GM23248 (cell line): ENCODE measurements around the gene RFNG. TPM values are rescaled to one million over a fixed set of nuclear protein-coding genes. Genes with fewer than 3 reads are reported as not detected.

Experiments used
- DNase-seq: peaks from one replicate; pipeline ENCODE4 v3.0.0-alpha.2; 2015
- H2AFZ ChIP-seq: fragments of 200-600 bp; sonication (generic); 2 replicates; pipeline ENCODE4 v1.6.1; 2016; ENCODE audit warnings: antibody characterized with exemption
- H3F3A ChIP-seq: fragments of 200-600 bp; sonication (generic); 2 replicates; pipeline ENCODE4 v1.6.1; 2016; ENCODE audit warnings: mild to moderate bottlenecking, antibody characterized with exemption, mixed run types; ENCODE audit not compliant: insufficient read depth
- H3K27ac ChIP-seq: fragments of 200-600 bp; sonication (generic); 2 replicates; pipeline ENCODE4 v1.5.1; 2016; ENCODE audit warnings: mild to moderate bottlenecking
- H3K27me3 ChIP-seq: fragments of 200-600 bp; sonication (generic); replicated peaks from 2 replicates; pipeline ENCODE4 v1.6.1; 2016; ENCODE audit warnings: mild to moderate bottlenecking; ENCODE audit not compliant: insufficient read depth
- H3K36me3 ChIP-seq: fragments of 200-600 bp; sonication (generic); 2 replicates; pipeline ENCODE4 v1.6.1; 2016; ENCODE audit warnings: low read depth, mild to moderate bottlenecking
- H3K4me1 ChIP-seq: fragments of 200-600 bp; sonication (generic); 2 replicates; pipeline ENCODE4 v1.6.1; 2016; ENCODE audit warnings: mild to moderate bottlenecking; ENCODE audit not compliant: insufficient read depth
- H3K4me2 ChIP-seq: fragments of 200-600 bp; sonication (generic); one replicate; pipeline ENCODE4 v1.6.1; 2016; ENCODE audit warnings: mild to moderate bottlenecking; ENCODE audit not compliant: unreplicated experiment
- H3K4me3 ChIP-seq: fragments of 200-600 bp; sonication (generic); 2 replicates; pipeline ENCODE4 v1.5.1; 2016; ENCODE audit warnings: mild to moderate bottlenecking
- H3K79me2 ChIP-seq: fragments of 200-600 bp; sonication (generic); 2 replicates; pipeline ENCODE4 v1.6.1; 2016; ENCODE audit warnings: mild to moderate bottlenecking; ENCODE audit not compliant: insufficient read depth
- H3K9ac ChIP-seq: fragments of 200-600 bp; sonication (generic); 2 replicates; pipeline ENCODE4 v1.6.1; 2016; ENCODE audit warnings: mild to moderate bottlenecking
- H3K9me2 ChIP-seq: fragments of 200-600 bp; sonication (generic); 2 replicates; pipeline ENCODE4 v1.6.1; 2016; ENCODE audit warnings: mixed run types, mild to moderate bottlenecking, moderate library complexity; ENCODE audit not compliant: insufficient read depth
- H3K9me3 ChIP-seq: fragments of 200-600 bp; sonication (generic); one replicate; pipeline ENCODE4 v1.6.1; 2017; ENCODE audit warnings: low read depth
- H4K20me1 ChIP-seq: fragments of 200-600 bp; sonication (generic); 2 replicates; pipeline ENCODE4 v1.6.0; 2016; ENCODE audit not compliant: insufficient read depth
- EZH2 ChIP-seq: fragments of 200-600 bp; sonication (generic); IDR thresholded peaks from 2 replicates; pipeline ENCODE4 v1.6.1; 2018; ENCODE audit warnings: antibody characterized with exemption, mild to moderate bottlenecking; ENCODE audit not compliant: insufficient read depth, poor library complexity, severe bottlenecking
- EZH2phosphoT487 ChIP-seq: fragments of 200-600 bp; sonication (generic); IDR thresholded peaks from 2 replicates; pipeline ENCODE4 v1.6.1; 2018; ENCODE audit warnings: antibody characterized with exemption, moderate library complexity, mild to moderate bottlenecking, low read depth; ENCODE audit not compliant: insufficient read depth
- WGBS, 2 experiments: methylation state at CpG; one replicate each; pipeline ENCODE4 v1.1.6; 2015 to 2017; ENCODE audit warnings: low lambda C conversion rate in 2 of 2, low coverage in 1 of 2; ENCODE audit errors: missing lambda C conversion rate in 2 of 2; 5-methylcytosine and 5-hydroxymethylcytosine counted together
- in situ Hi-C: fragments of 300-500 bp; cut with MboI; formaldehyde crosslinking; loops from 2 replicates; pipeline ENCODE4 v1.15.0; 2020
- polyA plus RNA-seq: library from polyadenylated mRNA; unstranded; fragments of >200 nt; fragmentation: Nextera tagmentation; extraction: Ambion mirVana; gene quantifications from 2 replicates; pipeline ENCODE4 v1.2.1, GENCODE V29; 2016
- total RNA-seq: library from RNA; depleted of rRNA; stranded (reverse); fragments of >200 nt; shearing (Covaris generic); gene quantifications from 2 replicates; pipeline ENCODE4 v1.2.3, GENCODE V29; 2014; rRNA removed

The RFNG gene
- total RNA-seq (59.8 and 61.2 TPM in 2 replicates), polyA plus RNA-seq (10.6 and 11.8 TPM in 2 replicates)

DNA sequence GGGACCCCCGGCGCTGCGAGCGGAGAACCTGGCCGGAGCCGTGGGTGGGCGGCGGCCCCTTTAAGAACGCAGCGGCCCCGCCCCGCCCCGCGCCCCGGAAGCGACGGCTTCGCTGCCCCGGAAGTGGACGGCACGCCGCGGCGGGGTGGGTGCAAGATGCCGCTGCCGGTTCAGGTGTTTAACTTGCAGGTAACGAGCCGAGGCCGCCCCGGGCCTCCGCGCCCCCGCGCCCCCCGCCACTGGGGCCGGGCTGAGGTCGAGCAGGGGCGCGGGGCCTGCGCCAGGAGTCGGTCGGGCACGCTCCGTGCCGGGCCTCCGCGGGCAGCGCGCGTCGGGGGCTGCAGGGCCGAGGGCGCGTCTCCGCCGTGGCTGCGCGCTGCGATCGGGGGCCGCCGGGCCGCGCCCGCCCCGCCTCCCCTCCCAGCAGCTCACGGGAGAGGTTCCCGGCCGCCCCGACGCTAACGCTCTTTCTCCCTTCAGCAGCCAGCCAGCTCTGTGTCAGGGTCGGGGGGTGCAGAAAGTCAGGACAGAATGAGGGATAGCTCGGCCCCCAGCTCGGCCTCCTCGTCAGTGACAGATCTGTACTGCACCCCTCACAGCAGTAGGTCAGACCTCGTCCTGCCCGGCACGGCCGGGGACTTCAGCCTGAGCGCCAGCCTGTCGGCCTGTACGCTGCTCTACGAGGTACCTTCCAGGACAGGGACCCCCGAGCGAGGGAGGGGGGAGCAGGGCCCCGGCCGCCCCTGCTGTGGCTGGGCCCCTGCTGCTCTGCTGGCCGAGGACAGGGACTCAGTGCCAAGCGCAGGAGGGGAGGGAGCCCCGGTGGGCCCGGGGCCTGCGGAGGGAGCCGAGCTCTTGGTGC, at the start of gene RFNG, which contains the start of gene GPS1:
Gene RFNG, minus strand, starts transcription at position 36 of the 862 bp plus-strand sequence. CDS start 45 bp downstream, outside the sequence.
Gene GPS1, plus strand, starts transcription at position 123 of the 862 bp plus-strand sequence. Its CDS starts 34 bp downstream, at position 157.
- no peak for TF ChIP-seq EZH2
- no peak for TF ChIP-seq EZH2phosphoT487
- H4K20me1 ChIP-seq = no peaks in the 10 kb centered on the region
- peak within 1 kb of the TSS; percentile 98 for H3K4me2 ChIP-seq
- in situ Hi-C loops = no loop called here
- H3F3A ChIP-seq = no peaks in the 10 kb centered on the region
- peak within 1 kb of the TSS; percentile 51 for H2AFZ ChIP-seq
- H3K9me2 ChIP-seq = no peaks in the 10 kb centered on the region
- peaks cover 33% of the 10 kb centered on the region for H3K79me2 ChIP-seq
- no peaks in the 10 kb centered on the region for H3K9me3 ChIP-seq
- H3K4me3 ChIP-seq = peak within 1 kb of the TSS; percentile 98
- WGBS, 2 experiments = 1 to 3% methylated on average over 22 to 80 of the region's 94 CpGs
- no peaks in the 10 kb centered on the region for H3K27me3 ChIP-seq
- peak within 1 kb of the TSS; percentile 26; the same call in 1 of the 2 replicates for H3K27ac ChIP-seq
- peak; percentile 85 for DNase-seq
- H3K4me1 ChIP-seq = peaks cover 6% of the 10 kb centered on the region
- peak within 1 kb of the TSS; percentile 86 for H3K9ac ChIP-seq
- H3K36me3 ChIP-seq = no peaks in the 10 kb centered on the region

- DNase-seq = no peak
- no peak overlapping the region for H3K4me2 ChIP-seq
- H3K4me1 ChIP-seq = peaks cover 4% of the 10 kb centered on the region; the same call in 1 of the 2 replicates
- H3K4me3 ChIP-seq = no peak overlapping the region
- no peaks in the 10 kb centered on the region for H4K20me1 ChIP-seq
- H3K27ac ChIP-seq = no peak overlapping the region
- H2AFZ ChIP-seq = no peak overlapping the region
- in situ Hi-C loops = no loop called here
- no peaks in the 10 kb centered on the region for H3K36me3 ChIP-seq
- H3K9me2 ChIP-seq = no peaks in the 10 kb centered on the region
- H3K9ac ChIP-seq = no peak overlapping the region
- H3F3A ChIP-seq = no peaks in the 10 kb centered on the region
- peaks cover 13% of the 10 kb centered on the region for H3K79me2 ChIP-seq
- WGBS, 2 experiments = 50 to 57% methylated on average over 9 to 10 of the region's 10 CpGs
- no peaks in the 10 kb centered on the region for H3K27me3 ChIP-seq
- H3K9me3 ChIP-seq = no peaks in the 10 kb centered on the region
- TF ChIP-seq EZH2phosphoT487 = no peak
- TF ChIP-seq EZH2 = no peak
These were observed 49.7 kb upstream of the RFNG start for GRCh38 chr17:82101301-82101715.

DNA sequence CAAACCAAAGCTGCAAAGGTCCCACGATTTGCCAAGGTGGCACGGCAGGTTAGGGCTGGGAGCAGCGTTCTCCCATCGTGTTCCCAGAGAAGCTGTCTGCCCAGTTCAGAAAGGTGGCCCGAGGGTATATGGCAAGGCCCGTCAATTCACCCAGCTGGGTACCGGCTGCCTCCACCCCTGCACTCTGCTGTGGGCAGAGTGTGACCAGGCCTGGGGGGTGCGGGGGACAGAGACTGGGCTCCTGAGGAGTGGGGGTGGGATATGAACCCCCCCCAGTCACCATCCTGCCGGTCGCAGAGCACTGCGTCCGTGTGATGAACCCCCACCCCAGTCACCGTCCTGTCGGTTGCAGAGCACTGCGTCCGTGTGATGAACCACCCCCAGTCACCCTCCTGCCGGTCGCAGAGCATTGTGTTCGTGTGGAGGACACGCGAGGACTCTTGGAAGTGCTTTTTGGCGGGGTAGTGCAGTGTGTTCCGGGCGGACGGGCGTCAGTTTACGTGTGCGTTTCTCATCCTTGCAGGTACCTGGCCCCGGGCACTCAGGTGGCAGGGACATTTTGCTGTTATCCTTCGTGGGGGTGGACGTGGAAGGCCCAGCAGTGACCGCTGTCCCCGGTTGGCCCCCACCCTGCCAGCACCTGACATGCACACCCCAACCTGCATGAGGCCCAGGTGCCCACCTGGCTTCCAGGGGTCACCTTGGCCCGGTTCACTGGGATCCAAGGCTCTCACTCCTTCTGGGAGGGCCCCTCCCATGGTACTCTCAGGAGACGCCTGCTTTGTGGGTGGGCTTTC, 49.1 kb upstream of the RFNG start:
- DNase-seq = no peak
- Histone ChIP-seq H3K9me3 (no peaks in the 10 kb centered on the region), H3K9me2 (no peaks in the 10 kb centered on the region), H3K36me3 (no peaks in the 10 kb centered on the region), H3K27ac (no peak overlapping the region), H3K9ac (no peak overlapping the region), H3K79me2 (peaks cover 19% of the 10 kb centered on the region), H3K4me1 (0 out of 2 replicates have a peak, but pooled peaks cover 4% of the 10 kb centered on the region), H3F3A (no peaks in the 10 kb centered on the region), H4K20me1 (no peaks in the 10 kb centered on the region), H3K4me2 (no peak overlapping the region), H2AFZ (no peak overlapping the region), H3K4me3 (no peak overlapping the region), H3K27me3 (no peaks in the 10 kb centered on the region)
- 90 to 92% methylated on average over 31 to 35 of the region's 35 CpGs for WGBS, 2 experiments
- TF ChIP-seq EZH2 = no peak
- no peak for TF ChIP-seq EZH2phosphoT487
- in situ Hi-C loops = no loop called here
